Right hindlimb (tissue), 1 donor: ENCODE data around the gene ANKFN1.

ENCODE experiments used
- DNase-seq: peaks from one replicate; pipeline ENCODE4 v3.0.0-alpha.2; 2018

The ANKFN1 gene

DNA sequence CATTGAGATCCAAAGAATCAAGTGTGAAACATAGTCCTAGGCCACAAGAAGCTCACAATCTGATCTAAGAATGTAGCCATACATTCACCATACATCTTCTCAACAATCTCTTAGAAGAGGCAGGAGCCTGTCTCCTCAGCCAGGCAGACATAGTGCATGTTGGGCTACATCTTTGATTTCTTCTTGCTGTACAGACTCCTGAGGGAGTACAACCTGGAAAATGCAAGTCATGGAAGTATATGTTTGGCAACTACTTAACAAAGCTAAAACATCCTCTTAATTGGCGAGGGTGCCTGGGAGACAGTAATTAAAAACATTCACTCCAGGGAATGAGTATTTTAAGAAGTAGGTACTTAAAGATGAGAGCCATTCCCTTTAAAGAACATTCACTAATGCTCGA is 361.0 kb downstream of the ANKFN1 start:
- no peak for DNase-seq

DNA sequence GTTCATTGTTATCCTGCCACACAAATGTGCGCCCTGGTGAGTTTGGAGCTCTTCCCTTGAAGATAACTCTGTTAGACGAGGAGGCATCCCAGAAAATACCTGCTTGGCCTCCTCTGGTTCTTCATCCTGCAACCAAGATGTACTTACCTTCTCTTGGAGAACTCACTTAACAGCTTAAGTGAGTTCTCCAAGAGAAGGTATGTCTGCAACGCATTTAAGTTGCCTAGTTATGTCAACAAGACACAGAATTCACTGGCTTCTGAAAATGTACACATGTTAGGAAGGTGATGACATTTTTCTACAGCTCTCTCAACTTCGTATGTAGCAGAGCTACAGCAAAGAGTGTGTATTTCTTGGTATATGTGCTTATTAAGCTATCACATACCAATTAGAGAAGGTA is 361.6 kb downstream of the ANKFN1 start:
- no peak for DNase-seq

GRCh38 chr17:56521414-56522141 is 368.3 kb downstream of the ANKFN1 start:
- DNase-seq = peak; percentile 41

DNA sequence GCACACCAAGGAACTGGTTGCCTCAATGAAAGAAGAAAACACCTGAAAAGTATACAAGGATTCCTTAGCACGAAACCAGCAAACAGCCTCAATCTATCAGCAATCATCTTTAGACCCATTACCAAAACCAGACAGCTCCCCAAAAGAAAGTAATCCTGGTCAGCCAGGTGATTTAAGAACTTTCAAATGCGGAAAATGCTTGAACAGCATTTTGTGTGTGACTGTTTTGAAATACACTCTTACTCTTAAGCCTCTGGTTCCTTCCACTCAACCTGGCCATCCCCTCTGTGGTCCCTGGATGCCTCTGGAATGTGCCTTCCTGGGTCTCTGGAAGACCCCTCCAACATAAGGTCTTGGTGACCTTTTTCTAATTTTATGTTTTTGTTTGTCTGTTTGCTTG is 369.8 kb downstream of the ANKFN1 start:
- no peak for DNase-seq

GRCh38 chr17:56528696-56529095 is 375.4 kb downstream of the ANKFN1 start:
- DNase-seq = no peak

GRCh38 chr17:56532926-56533325 is 379.7 kb downstream of the ANKFN1 start:
- DNase-seq = no peak

DNA sequence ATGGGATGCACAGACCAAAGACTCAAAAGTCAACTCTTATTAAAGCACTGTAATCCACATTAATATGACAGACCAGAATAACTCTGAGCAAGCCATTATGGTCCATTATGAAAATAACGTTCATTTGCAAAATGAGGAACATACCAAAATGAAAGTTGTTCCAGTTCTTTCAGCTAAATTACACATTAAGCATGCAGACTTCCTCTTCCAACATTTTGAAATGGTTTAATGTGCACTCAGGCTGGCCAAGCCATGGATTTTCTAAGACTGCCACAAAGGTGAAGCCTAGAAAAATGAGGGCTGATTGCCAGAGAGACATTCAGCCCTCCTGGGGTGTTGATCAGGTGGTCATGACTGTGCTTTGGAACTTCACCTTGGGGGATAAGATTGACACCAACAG is 383.5 kb downstream of the ANKFN1 start:
- no peak for DNase-seq

DNA sequence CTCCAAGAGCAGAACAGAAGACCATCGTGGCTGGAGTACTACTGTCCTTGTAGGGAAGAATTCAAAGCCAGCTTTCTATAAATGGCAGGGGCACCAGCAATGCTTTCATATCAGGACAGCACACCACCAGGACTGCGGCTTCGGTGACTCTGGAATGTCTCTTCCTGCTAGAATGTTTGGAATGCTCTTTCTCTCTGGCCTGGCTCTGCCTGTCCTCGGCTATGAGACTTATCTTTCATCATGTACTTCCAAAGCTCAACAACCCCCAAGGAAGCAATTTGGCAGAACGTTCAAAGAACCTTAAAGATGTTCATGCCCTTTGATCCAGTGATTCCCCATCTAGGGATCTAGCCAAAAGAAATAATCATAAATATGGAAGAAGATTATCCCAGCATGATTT is 387.6 kb downstream of the ANKFN1 start:
- DNase-seq = no peak

- no peak for DNase-seq
Observed at GRCh38 chr17:56543280-56543679, 390.0 kb downstream of the ANKFN1 start.

DNA sequence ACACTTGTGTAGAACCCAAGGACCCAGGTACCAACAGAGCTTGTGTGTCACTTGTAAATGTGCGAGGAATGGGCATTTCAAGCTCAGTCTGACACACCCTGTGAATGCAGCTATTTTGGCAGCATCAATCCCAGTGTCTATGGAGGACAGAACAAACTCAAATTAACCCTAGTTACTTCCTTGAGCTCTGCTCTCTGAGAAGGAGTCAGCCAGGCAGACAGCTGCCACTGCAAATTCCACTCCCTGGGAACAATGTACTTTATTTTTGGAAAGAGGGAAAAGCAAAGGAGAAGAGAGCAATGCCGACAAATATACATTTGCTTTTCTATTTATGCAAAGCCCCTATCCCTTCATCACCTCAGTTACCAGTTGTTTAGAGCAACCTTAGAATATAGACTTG is 391.8 kb downstream of the ANKFN1 start:
- no peak for DNase-seq

DNA sequence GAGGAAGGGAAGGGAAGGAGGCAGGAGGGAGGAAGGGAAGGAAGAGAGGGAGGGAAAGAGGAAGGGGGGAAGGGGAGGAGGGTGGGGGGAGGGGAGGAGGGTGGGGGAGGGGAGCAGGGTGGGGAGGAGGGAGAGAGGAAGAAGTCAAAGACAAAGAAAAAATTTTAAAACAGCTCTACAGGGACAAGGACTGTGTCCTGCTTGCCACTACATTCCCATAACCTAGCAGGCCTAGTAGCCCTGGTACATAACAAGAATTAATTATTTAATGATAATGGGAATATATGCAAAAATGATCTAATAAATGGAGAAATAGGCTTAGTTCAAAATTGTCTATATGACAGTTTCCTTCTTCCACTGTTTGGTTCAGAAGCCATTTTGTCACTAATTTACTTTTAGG is 392.7 kb downstream of the ANKFN1 start:
- no peak for DNase-seq

DNA sequence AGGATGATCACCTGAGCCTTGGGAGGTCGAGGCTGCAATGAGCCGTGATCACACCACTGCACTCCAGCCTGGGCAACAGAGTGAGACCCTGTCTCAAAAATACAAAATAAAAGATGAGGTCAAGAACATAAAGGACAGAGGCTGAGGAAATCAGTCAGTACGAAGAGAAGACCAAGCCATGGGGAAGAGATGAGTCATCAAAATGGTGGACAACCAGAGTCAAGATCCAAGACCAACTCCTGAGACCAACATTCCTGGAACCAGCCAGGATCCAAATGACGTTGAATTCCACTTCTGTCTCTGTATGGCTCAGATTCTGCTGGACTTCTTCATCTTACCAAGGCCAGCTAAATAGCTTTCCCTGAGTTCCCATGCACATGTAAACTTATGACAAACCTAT is 395.4 kb downstream of the ANKFN1 start:
- no peak for DNase-seq

DNA sequence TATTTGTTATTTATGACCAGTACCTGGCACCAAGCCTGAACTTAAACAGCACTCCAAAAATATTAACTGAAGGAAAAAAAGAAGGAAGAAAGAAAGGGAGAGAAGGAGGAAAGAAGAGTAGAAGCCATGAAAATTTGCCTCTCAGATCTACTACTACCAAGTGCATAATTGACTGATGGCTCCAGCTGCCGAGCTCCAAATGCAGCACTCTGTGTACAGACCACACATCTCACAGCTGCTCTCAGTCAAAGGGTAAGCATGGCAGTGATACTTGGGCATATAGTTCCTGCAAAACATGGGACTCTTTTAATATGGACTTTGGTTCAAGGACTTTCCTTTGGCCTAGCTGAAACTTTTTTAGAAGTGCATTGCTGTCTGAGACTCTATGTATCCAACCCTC is 396.2 kb downstream of the ANKFN1 start:
- peak; percentile 55 for DNase-seq

- no peak for DNase-seq
Observed at GRCh38 chr17:56557682-56558081, 404.4 kb downstream of the ANKFN1 start.

DNA sequence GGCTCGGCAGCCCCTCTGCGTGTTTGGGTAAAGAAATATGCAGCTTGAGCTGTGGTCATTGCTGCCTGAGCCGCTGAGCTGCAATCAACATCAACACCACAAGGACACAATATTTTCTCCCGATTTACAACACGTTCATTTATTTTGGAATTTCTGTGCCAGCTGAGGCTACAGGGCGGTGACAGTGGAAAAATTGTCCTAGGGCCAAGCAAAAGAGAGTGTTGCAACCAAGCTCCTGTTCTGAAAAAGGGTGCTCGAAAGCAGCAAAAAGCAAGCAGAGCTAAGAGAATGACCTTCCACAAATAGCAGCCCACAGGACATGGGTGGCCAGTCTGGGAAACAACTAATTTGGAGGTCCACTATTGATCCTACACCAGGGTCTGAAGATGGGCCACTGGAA is 404.8 kb downstream of the ANKFN1 start:
- no peak for DNase-seq
